OCI-M2 (cell line): ENCODE data around the gene MBL2.

ENCODE experiments used
- DNase-seq: peaks from one replicate; lab custom pipeline; 2025; ENCODE audit not compliant: unreplicated experiment; lab: John Stamatoyannopoulos, UW

MBL2 gene

GRCh38 chr10:52740913-52741675 is 31.5 kb downstream of the MBL2 start:
- no peak for DNase-seq

- no peak for DNase-seq
Observed at GRCh38 chr10:52740155-52740549, 32.4 kb downstream of the MBL2 start.

- DNase-seq = no peak
Observed at GRCh38 chr10:52739380-52740154, 33.0 kb downstream of the MBL2 start.

- DNase-seq = no peak
Observed at GRCh38 chr10:52738951-52739350, 33.6 kb downstream of the MBL2 start.

- DNase-seq = no peak
Observed at GRCh38 chr10:52729271-52730104, 43.1 kb downstream of the MBL2 start.

GRCh38 chr10:52720018-52720417 is 52.6 kb downstream of the MBL2 start:
- no peak for DNase-seq
